ENCODE data around the gene CACNA1G.

CACNA1G gene

DNA sequence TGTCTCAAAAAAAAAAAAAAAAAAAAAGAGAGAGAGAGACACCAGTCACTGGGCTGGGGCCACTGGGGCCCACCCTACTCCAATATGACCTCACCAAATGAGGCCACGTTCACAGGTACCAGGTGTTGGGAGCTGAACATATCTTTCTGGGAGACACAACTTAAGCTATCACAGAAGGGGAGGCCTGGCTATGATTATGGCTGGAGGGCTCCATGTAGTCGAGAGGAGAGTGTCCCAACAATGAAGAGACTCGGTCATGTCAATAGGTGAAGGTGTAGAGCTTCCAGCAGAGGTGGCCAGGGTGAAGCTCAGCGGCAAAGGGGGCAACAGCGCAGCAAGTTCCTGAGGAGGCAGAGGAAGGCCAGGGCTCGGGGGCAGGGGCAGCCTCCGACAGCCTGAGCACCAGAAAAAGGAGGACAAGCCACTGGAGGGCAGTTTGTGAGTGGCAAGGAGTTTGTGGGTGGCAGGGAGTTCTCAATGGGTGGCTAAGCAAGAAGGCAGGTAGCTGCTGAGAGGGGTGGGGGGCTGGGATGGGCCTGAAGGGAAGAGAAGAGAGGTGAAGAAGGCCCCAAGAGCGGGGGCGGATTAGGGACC lies 102.2 kb downstream of the CACNA1G start:
- H3K4me3 ChIP-seq (ENCODE audit: low read length), result no peak overlapping the region
- DNase-seq (ENCODE audit: low read depth), result no peak
- no peak for TF ChIP-seq CTCF (conservative IDR thresholded peaks at IDR 0.05; ENCODE audit: low read length)

GRCh38 chr17:50663812-50664374 lies 103.4 kb downstream of the CACNA1G start:
- H3K4me3 ChIP-seq (ENCODE audit: low read length), result no peak overlapping the region
- no peak for DNase-seq (ENCODE audit: low read depth)
- no peak for TF ChIP-seq CTCF (conservative IDR thresholded peaks at IDR 0.05; ENCODE audit: low read length)

DNA sequence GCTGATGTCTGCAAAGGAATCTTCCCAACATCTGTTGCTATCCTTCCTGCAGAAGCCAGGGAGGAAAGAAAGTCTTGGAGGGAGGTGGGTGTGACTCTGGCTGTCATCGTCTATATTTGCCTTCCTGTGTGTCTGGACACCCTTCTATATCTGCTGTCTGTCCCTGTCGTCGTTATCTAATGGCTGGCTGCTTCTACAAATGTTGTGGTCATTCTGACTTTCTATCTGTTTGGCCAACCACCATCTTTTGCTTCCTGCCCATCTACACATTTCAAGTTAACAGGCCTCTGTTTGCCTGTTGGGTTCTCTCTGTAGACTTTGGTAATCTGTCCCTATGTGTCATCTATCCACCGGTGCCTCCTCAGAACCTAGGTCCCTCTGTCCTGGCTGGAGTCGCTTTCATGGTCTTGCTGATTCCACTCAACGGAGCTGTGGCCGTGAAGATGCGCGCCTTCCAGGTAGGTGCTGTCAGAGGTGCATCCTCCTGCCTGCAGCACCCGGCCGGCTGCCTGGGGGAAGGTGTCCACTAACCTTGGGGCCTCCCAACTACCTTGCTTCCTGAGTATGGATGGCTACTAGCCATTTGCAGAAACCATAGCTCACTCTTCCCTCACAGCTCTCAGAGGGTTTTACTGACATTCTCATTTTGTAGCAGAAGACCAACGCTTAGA lies 104.4 kb downstream of the CACNA1G start:
- no peak overlapping the region for H3K4me3 ChIP-seq (ENCODE audit: low read length)
- DNase-seq (ENCODE audit: low read depth), result no peak
- TF ChIP-seq CTCF (conservative IDR thresholded peaks at IDR 0.05; ENCODE audit: low read length), result no peak

- no peak for TF ChIP-seq CTCF (conservative IDR thresholded peaks at IDR 0.05; ENCODE audit: low read length)
- no peak overlapping the region for H3K4me3 ChIP-seq (ENCODE audit: low read length)
- no peak for DNase-seq (ENCODE audit: low read depth)
Measured at GRCh38 chr17:50665838-50666237, 105.3 kb downstream of the CACNA1G start.

GRCh38 chr17:50666316-50666715 lies 105.8 kb downstream of the CACNA1G start:
- TF ChIP-seq CTCF (conservative IDR thresholded peaks at IDR 0.05; ENCODE audit: low read length), result no peak
- H3K4me3 ChIP-seq (ENCODE audit: low read length), result no peak overlapping the region
- DNase-seq (ENCODE audit: low read depth), result no peak

- no peak overlapping the region for H3K4me3 ChIP-seq (ENCODE audit: low read length)
- DNase-seq (ENCODE audit: low read depth), result no peak
- no peak for TF ChIP-seq CTCF (conservative IDR thresholded peaks at IDR 0.05; ENCODE audit: low read length)
Measured at GRCh38 chr17:50667259-50668024, 106.9 kb downstream of the CACNA1G start.
